Stimulated activated CD8-positive, alpha-beta memory T cell treated with anti-CD3 and anti-CD28 coated beads, Interleukin-4, amount 100 ng/mL, for 4 hours (primary cell): Measurements from ENCODE around the gene IKZF2.

Source experiments
- DNase-seq, 2 donors: peaks; one replicate each; pipeline ENCODE4 v3.0.0-alpha.2; 2020; ENCODE audit warnings: low read depth in 2 of 2, low spot score in 1 of 2

Gene IKZF2

DNA sequence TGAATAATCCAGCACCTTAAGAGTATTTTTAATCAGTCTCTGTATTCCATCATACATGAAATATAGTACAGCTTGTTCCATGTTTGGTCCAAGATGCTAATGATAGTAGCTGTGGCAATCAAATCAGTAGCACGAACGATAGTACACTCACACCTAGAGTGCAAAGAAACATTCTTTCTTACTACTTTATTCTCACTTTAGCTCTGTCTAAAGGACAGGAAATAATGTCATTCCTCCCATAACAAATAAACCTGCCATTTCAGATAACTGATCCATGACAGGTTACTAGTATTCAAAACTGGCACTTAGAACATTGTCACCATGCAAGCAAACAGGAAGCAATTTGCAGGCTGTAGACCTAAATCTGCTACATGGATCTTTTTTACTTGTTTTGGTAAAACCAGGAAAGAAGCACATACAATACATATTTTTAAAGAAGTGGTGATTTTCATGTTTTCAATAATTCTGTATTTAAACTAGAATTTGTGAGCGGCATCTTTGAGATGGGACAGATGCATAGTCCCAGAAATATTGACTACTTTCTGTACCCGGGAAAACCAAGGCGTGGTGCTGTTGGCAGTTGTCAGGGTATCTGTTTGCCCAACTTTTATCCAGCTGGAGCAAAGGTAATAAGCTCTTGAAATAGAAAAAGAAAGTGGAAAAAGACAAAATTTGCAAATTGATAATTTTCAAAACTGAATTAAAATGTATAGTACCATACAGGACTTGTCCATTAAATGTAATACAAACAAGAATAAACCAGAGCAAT, 49.5 kb downstream of the IKZF2 start:
- no peak for DNase-seq

DNA sequence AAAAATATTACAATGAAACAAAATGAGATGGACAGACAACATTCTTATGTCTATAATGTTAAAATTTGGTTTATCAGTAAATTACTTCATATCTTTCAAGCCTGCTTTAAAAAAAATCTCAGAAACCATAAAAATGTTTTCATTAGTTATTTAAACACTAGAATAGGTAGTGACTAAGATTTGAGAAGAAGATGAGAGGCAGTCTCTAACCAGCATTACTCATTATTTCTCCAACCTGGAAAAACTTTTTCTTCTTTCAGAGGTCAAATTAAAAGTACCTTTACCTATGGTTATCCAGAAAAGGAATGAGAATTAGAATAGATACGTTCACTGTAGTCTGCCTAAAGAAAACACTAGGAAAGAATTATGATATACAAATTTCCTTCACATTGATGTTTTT, 50.3 kb downstream of the IKZF2 start:
- DNase-seq: no peak

DNA sequence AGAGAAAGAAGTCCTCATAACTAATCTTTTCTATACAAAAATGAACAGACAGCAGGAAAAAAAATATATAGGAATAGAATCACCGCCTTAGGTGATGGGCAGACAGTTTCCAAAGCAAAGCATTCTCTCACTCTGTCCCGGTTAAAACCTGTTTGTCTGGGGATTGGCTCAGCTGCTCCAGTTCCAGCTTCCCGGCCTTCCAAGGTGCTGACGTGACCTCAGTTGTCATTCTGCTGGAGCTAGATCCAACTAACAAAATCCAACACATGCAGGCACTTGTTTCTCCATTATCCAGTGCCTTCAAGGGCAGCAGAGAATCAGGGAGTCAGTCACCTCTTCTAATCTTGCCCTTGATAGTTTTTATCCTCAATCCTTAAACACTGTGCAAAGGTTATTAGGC, 52.8 kb downstream of the IKZF2 start:
- no peak for DNase-seq

DNA sequence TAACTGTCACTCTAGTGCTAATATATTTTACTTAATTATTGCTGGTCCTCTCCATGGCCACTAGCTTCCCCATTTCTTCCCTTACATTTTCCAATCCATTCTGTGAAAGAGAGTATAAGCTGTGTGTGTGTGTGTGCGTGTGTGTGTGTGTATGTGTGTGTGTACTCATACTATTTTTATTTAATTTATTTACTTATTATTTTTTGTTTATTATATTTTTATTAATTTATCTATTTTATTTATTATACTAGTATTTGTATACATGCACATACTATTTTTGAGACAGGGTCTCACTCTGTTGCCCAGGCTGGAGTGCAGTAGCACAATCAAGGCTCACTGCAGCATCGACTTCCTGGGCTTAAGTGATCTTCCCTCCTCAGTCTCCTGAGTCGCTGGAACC, 59.6 kb downstream of the IKZF2 start:
- DNase-seq: no peak

DNA sequence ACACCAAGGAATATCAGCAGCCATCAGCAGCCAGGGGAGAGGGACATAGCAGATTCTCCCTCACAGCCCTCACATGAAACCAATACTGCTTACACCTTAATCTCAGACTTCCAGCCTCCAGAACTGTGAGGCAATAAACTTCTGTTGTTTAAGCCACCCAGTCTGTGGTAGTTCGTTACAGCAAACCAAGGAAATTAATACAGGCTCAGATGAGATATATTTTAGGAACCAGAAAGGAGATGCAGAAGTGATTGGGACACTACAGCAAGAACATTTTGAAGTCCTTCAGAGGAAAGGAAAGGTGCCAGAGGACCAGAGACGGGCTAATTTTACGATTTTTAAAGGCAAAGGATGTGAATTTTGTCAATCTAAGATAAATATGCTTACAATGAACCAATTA, 60.6 kb downstream of the IKZF2 start:
- DNase-seq: no peak

DNA sequence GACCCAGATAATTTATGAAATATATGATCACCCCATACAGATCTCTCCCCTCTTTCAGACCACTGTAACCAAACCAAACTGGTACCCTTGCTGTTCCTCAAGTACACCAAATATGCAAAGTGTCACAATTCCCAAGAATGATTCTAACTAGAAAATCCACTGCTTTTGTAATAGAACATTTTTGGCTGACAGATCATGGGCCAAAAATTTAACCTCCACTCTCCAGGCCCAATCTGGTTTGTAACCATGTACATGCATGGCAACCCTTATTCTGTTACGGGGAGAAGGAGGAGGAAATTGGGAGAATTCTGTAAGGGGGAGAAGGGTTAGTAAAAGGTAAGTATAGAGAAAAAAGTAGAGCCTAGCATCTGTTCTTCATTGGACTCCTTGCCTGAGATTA, 62.0 kb downstream of the IKZF2 start:
- no peak for DNase-seq

DNA sequence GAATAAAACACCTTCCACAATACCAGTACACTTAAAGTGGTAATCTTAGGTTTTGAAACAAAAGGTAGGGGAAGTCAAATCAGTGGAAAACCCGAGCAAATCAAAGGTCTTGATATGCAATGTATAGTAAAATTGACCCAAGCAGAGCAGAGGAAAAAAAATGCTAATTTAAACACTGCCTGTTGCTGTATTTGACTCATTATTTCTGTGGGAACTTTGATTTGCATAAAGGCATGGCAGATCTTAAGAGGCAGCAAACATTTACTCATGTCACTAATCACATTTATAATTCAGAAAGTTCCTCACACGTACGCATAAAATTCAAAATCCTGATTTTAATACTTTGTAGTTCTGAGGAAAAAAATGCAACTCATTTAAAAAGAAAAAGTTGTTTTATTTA, 64.4 kb downstream of the IKZF2 start:
- no peak for DNase-seq

DNA sequence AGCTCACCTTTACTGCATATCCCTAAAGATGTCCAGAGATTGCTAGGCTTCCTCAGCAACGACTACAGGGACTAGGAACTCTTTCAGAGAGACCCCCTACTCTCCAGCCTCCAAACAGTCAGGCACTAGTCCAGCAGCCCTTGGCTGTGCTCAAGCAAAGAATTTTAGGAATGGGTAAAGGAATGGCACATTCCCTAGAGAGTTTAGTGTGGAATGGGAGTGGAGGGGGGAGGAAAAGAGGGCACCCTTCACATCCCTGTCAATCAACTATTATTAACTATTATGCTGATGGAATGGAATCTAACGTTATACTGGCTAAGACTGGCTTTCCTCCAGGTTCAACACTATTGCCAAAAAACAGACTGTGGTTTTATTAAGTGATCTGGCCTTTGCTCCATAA, 64.8 kb downstream of the IKZF2 start:
- DNase-seq: no peak

DNA sequence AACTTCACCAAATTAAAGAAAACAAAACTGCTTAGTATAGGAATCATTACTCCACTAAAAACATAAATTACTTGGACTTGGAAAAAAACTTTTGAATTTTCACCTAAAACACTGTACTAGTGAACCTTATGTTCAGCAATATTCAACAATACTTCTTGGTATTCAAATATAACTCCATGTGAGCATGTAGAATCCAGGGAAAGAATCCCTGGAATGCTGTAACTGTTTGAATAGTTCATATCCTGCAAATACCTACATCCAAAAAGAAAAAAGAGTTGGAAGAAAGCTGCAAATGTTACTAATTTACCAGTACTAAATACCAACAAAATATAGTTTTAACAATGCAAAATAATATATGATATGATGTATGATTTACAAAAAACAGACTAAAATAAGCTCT, 65.4 kb downstream of the IKZF2 start:
- no peak for DNase-seq

DNA sequence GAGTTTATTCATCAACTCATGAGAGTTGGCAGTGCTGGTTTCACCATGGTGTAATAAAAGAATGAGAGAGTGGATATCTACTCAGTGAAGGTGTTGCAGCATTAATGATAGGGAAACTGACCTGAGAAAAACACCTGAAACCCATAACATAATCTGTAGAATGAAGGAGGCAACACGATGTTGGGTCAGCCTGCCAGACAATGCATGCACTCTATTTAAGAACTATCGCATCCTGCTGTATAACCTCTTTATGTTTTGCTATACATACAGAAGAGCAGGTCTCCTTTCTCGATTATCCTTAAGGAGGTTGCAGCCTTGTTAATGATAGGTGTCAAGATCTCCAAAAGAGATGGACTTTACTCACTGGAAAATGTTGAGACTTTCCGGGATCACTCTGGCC, 65.9 kb downstream of the IKZF2 start:
- no peak for DNase-seq

DNA sequence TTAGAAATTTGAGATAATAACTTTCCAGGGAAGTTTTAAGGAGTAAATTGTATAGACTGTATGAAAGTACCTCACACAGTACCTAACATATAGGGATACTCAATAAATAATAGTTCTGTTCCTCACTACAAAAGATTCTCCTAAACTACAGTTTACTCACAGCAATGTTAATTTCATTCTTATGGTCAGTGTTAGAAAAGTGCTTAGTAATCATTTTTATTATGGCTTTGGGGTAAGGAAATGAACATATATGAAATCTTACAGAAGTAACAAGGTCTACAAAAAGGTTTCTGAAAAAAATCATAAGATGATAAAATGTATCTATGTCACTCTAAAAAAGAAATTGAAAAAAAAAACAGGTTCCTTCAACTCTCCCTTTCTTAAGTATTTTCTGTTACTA, 67.2 kb downstream of the IKZF2 start:
- DNase-seq: no peak

DNA sequence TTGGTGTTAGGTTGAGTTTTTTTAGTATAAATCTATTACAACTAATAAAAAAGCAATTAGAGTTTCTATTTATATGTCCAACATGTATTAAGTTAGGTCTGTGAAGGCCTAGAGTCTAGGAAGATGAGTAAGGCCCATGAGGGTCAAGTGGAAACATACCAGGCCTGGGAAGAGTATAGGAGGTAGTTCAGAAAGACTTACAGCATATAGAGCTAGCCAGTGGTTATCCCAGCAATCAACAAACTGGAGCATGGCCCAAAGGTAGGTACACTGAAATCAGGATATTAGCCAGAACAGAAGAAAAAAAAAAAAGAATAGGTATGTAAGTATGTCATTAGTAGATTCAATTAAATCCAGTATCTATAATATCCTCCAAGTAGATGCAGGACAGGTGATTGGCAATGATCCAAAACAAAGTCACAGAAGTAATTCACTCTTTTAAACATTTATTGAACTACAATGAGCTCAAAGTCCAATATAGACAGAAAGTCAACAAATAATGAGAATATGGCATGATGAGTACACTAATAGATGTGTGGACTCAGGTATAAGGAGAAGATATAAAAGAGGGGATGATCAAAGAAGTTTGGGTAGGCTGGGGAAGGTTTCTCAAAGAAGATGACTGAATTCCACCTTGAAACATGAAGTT, 70.3 kb downstream of the IKZF2 start:
- no peak for DNase-seq

DNA sequence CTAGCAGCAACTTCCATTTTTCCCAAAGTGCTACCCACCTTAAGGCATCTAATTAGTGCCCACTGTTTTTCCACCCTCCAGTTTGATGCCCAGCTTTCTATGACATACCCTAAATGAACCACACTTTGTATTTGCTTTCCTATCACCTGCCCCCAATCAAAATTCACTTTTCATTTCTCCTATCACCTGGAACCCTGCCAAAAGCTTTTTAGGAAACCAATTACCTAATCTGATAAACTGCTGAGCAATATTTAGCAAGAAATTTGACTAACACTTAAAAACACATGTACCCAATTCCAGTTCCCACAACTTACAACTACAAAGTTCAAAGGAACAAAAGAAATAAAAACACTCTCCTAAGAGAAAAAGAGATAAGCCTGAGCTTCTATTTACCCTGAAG, 71.7 kb downstream of the IKZF2 start:
- no peak for DNase-seq

DNA sequence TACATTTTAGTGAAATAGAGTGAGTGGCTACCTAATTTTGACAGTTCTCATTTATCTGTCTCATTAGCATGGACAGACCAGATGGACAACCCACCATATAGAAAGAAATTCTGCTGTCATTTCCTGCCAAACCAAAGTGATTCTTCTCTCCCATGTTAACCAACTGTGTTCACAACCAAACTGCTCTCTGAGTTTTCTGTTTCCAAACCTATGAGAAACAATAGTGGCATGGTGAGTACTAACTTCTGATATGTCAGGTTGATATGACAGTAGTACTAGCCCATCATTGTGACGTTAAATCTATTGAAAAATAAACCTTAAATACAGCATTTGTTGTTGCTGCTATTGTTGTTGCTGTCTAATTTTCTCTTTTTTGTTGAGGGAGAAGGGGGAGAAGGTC, 72.7 kb downstream of the IKZF2 start:
- no peak for DNase-seq

DNA sequence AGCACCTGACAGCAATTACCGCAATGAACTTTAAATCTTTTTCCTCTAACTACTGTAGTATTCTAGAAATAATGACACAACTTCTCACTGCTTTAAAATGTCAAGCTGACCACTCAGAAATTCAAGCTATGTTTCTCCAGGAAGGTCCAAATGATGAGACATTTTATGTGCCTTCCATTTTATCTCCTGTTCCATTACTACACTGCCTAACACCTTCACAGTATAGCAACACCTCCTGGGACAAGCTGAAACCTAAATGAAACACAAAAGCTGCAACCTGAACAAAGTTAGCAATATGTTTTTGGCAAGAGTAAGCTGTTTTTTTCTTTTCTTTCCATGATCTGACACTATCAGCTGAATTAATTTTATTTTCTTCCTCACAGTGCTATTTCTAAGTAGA, 81.9 kb downstream of the IKZF2 start:
- DNase-seq: no peak

DNA sequence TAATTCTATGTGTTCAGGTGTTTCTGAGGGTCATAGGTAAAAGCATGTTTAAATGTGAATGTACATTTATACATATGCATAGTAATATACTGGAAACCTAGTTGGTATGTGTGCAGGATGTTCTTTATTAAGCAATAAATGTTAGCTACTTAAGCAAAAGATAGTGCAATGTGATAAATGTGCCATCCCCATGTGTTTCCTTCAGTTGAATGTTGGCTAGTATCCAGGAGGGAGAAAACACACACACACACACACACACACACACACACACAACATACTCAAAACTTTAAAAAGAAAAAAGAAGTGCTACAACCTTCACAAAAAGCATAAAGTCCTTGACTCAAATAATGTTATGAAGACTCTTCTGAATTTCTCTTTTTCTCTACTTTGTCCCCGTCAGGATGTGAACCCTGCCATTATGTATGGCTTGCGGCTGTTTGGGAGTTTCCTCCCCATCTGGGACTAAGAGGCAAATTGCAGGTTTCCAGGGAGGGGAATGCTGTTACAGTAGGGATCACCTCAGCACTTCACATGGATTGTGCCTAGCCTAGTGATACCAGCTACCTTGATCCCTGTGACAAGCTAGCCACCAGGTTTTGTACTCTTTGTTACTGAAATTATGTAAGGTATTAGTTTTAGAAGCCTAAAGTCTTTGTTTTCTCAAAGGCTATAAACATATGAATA, 82.6 kb downstream of the IKZF2 start:
- DNase-seq: no peak

DNA sequence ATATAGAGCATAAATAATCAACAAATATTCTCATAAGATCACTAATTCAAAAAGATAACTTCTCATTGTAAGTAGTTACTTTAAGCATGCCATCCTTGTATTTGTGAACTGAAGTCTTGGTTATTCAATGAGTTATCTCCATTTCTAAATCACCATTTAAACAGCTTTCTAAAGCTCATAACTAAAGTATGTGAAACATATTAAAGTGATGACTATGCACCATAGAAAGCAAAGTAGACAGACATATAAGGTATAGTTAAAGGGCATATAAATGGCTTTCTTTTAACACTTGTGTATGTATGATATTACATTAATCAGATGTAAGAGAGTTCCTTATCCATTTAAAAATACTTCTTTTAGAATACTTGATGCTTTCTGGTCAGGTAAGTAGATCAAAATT, 83.5 kb downstream of the IKZF2 start:
- no peak for DNase-seq

DNA sequence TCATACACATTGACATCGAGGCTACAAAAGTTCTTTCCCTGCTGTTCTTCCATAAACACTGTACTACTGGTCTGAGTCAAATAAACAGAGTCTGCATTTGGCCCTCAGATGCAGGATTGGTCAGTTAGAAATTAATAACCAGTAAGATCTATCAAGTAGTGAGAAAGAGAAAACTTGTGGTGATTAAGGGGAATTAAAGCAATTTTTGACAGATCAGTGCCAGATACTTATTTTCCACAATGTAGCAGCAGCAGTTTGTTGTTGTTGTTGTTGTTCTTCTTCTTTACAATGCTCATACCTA, 85.0 kb downstream of the IKZF2 start:
- no peak for DNase-seq

DNA sequence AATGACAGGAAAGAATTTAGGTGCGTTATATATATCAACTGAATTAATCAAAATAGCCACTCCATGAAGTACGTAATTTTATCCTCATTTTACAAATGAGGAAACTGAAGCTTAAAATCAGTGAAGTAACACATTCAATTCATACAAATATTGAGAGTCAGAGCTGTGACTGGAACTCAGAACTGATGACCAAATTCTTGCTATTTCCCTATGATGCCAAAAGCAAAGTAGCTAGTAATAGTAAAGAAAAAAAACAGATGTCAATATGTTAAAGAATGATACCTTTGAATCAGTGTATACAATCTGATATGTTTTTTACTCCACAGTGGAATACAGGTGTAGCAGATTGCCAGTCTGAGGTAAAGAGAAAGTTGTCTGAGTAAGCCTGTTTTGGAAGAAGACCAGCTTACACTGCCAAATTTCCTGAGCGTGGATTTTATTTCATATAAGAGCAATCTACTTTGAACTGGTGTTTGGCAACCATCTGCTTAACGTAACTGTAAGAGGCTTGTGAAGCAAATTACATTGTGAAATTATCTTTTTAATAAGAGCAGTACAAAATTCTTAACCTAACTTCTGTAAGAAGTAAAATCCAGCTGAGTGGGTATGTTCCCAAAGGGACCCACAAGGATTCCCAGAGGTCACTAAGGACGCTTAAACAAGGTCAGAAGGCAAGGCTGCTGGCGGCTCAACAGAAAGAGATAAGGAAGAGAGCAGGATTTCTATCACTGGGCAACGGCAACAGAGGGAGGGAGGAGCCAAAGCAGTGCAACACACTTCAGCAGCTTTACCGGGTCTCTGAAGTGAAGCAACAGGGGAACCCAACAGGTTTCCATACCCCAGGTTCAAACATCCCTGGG, 85.6 kb downstream of the IKZF2 start:
- no peak for DNase-seq

DNA sequence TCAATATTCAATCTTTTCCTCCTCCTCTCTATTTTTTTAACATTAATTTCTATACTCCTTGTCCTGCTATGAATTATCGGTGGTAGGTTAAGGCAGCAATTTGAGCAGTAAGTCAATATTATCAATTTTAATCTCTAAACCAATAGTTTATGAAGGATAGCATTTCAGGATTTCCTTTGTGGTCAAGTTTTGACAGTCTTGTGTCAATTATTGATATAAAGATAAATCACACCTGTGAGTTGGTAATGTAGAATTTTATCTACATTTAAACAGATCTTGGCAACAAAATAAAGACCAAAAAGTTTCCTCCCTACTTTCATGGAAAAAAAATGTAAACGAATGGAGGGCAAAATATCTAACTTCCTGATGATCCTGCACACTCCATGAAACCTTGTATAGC, 87.3 kb downstream of the IKZF2 start:
- DNase-seq: no peak

DNA sequence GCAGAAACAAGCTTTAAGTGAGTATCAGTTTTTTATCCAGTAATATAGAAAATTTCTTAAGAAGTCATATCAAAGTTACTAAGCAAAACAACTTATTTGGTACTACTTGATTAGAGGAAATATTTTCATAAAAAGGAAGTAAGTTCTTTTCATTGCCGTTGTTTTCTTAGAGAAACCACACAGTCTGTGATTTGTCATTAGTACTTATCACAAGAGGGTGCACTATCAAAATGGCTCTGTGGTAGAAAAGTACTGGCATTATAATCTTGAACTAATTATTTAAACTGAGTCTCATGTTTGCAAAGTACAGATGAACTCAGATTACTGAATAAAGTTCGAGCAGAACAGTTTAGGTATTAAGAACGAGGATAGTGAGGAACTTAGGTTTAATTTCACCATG, 93.4 kb downstream of the IKZF2 start:
- DNase-seq: no peak

DNA sequence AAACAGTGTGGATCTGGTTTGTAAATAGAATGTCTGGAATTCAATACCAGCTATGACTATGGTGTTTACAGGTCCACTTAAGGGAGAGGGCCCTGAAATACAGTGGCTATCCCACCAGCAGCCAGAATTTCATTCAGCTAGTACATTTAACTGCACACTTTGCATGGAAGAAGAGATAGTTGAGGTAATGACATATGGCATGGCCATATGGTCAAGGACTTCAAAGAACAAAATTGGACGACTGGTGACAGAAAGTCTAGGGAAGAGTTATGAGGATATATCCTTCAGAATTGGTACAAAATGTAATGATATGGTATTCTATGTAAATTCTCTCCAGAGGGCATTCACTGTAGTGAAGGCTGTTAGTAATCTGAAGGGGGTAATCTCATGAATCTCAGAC, 105.0 kb downstream of the IKZF2 start:
- DNase-seq: no peak
